Measurements from ENCODE around the gene FAM98A.

The FAM98A gene

GRCh38 chr2:33599175-33599942 is at the start of gene FAM98A:
Gene FAM98A, minus strand, starts transcription at chr2:33599299. Its CDS starts 78 bp downstream, at chr2:33599221.
- DNase-seq = peak; percentile 95 to 99 (median 95)

GRCh38 chr2:33645861-33646260 is 46.8 kb upstream of the FAM98A start:
- no peak for DNase-seq

GRCh38 chr2:33644215-33644614 is 45.1 kb upstream of the FAM98A start:
- no peak for DNase-seq

- DNase-seq = no peak
These were observed 36.9 kb upstream of the FAM98A start for GRCh38 chr2:33636001-33636400.

GRCh38 chr2:33634261-33634910 is 35.3 kb upstream of the FAM98A start:
- DNase-seq = no peak

- DNase-seq = no peak
These were observed 34.2 kb upstream of the FAM98A start for GRCh38 chr2:33633315-33633714.

- DNase-seq = no peak
These were observed 33.7 kb upstream of the FAM98A start for GRCh38 chr2:33632831-33633230.

GRCh38 chr2:33628031-33628827 is 29.1 kb upstream of the FAM98A start:
- no peak for DNase-seq

GRCh38 chr2:33619028-33619427 is 19.9 kb upstream of the FAM98A start:
- DNase-seq = no peak

- DNase-seq = no peak
These were observed 18.9 kb upstream of the FAM98A start for GRCh38 chr2:33617989-33618388.

- no peak for DNase-seq
These were observed 18.3 kb upstream of the FAM98A start for GRCh38 chr2:33617401-33617800.

- no peak for DNase-seq
These were observed 17.8 kb upstream of the FAM98A start for GRCh38 chr2:33616873-33617272.

GRCh38 chr2:33614190-33614589 is 15.1 kb upstream of the FAM98A start:
- no peak for DNase-seq

- DNase-seq = no peak
These were observed 8.8 kb upstream of the FAM98A start for GRCh38 chr2:33607905-33608304.

- no peak for DNase-seq
These were observed 8.2 kb upstream of the FAM98A start for GRCh38 chr2:33607251-33607721.

GRCh38 chr2:33606622-33607021 is 7.5 kb upstream of the FAM98A start:
- DNase-seq = no peak

GRCh38 chr2:33606100-33606499 is 7.0 kb upstream of the FAM98A start:
- no peak for DNase-seq

GRCh38 chr2:33605056-33605455 is 6.0 kb upstream of the FAM98A start:
- DNase-seq = no peak

- no peak for DNase-seq
These were observed 4.3 kb upstream of the FAM98A start for GRCh38 chr2:33603416-33603815.

GRCh38 chr2:33602201-33602830 is 3.2 kb upstream of the FAM98A start:
- DNase-seq = no peak

GRCh38 chr2:33599943-33600192 is 769 bp upstream of the FAM98A start:
- DNase-seq = no peak

- DNase-seq = peak in 3 of 4 experiments; percentile 4 to 46 (median 42)
These were observed 431 bp downstream of the FAM98A start for GRCh38 chr2:33598561-33599174.

GRCh38 chr2:33597026-33597425 is 2.1 kb downstream of the FAM98A start:
- no peak for DNase-seq
